HepG2 (cell line): ENCODE data around the gene FYB2.

Experiments
- DNMT1 ChIP-seq: sonication (generic); formaldehyde crosslinking; IDR thresholded peaks from 2 replicates; pipeline ENCODE4 v1.5.1; 2020; ENCODE audit warnings: mild to moderate bottlenecking, missing genetic modification reagents
- ETS1 ChIP-seq: sonication (generic); formaldehyde crosslinking; IDR thresholded peaks from 2 replicates; pipeline ENCODE4 v1.4.0; 2020; ENCODE audit warnings: missing genetic modification reagents
- KAT8 ChIP-seq: IDR thresholded peaks from 2 replicates; pipeline ENCODE4 v1.6.1; 2016; ENCODE audit warnings: missing genetic modification reagents, missing compliant biosample characterization
- KLF9 ChIP-seq: IDR thresholded peaks from 2 replicates; pipeline ENCODE4 v1.6.1; 2016; ENCODE audit warnings: low read depth
- MTA3 ChIP-seq: sonication (generic); formaldehyde crosslinking; IDR thresholded peaks from 2 replicates; pipeline ENCODE4 v1.4.0; 2020; ENCODE audit warnings: missing genetic modification reagents
- POLR2AphosphoS5 ChIP-seq: IDR thresholded peaks from 2 replicates; pipeline ENCODE4 v1.6.1; 2012; ENCODE audit warnings: low read depth, low read length
- RERE ChIP-seq: IDR thresholded peaks from 2 replicates; pipeline ENCODE4 v1.6.1; 2016; ENCODE audit warnings: low read depth, missing genetic modification reagents, missing compliant biosample characterization
- SRF ChIP-seq: IDR thresholded peaks from 2 replicates; pipeline ENCODE4 v1.6.1; 2011; ENCODE audit warnings: mild to moderate bottlenecking, low read depth, low read length, moderate library complexity
- SUZ12 ChIP-seq: fragments of 150-350 bp; IDR thresholded peaks from 2 replicates; pipeline ENCODE4 v1.6.1; 2014; ENCODE audit warnings: low read depth, low read length
- THAP11 ChIP-seq: IDR thresholded peaks from 2 replicates; pipeline ENCODE4 v1.6.1; 2016; ENCODE audit warnings: missing biosample characterization, missing genetic modification reagents
- ZNF274 ChIP-seq: sonication (generic); formaldehyde crosslinking; IDR thresholded peaks from 2 replicates; pipeline ENCODE4 v1.5.1; 2020; ENCODE audit warnings: mild to moderate bottlenecking, missing genetic modification reagents
- ZNF629 ChIP-seq: sonication (generic); formaldehyde crosslinking; conservative IDR thresholded peaks from 2 replicates; pipeline ENCODE4 v1.5.0; 2020; ENCODE audit warnings: missing genetic modification reagents
- ZSCAN21 ChIP-seq: sonication (generic); formaldehyde crosslinking; IDR thresholded peaks from 2 replicates; pipeline ENCODE4 v1.8.0; 2022; ENCODE audit warnings: mild to moderate bottlenecking, missing genetic modification reagents, moderate library complexity, borderline replicate concordance

GRCh38 chr1:56709269-56709880, 109.8 kb downstream of the FYB2 start:
- TF ChIP-seq SRF (no peak), ZSCAN21 (CRISPR knock-in tag) (no peak), ZNF274 (no peak), ZNF629 (CRISPR knock-in tag) (no peak), KLF9 (CRISPR knock-in tag) (no peak), POLR2AphosphoS5 (no peak), MTA3 (CRISPR knock-in tag) (no peak), ETS1 (CRISPR knock-in tag) (no peak), THAP11 (no peak), RERE (CRISPR knock-in tag) (no peak), KAT8 (CRISPR knock-in tag) (no peak), DNMT1 (no peak), SUZ12 (no peak)
